ENCODE measurements around the gene RYR3.

DNA sequence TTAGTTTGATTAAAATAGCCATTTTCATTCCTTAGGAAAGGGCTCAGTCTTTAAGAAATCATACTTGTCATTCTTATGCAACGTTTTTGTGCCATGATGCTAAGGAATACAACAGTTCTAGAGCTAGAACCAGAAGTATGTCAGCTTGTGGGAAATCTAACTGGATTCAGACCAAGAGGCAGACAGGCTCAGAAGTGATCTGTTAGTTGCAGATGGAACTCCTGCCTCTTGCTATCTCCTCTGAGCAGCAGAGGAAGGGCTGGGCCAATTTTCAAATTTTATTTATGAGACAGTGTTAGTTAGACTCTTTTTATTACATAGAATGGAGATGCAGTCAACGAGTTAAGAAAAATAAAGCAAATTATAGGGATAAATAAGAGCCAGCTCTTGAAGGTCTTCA, 48.5 kb upstream of the RYR3 start:
- TF ChIP-seq, protein P1, sequence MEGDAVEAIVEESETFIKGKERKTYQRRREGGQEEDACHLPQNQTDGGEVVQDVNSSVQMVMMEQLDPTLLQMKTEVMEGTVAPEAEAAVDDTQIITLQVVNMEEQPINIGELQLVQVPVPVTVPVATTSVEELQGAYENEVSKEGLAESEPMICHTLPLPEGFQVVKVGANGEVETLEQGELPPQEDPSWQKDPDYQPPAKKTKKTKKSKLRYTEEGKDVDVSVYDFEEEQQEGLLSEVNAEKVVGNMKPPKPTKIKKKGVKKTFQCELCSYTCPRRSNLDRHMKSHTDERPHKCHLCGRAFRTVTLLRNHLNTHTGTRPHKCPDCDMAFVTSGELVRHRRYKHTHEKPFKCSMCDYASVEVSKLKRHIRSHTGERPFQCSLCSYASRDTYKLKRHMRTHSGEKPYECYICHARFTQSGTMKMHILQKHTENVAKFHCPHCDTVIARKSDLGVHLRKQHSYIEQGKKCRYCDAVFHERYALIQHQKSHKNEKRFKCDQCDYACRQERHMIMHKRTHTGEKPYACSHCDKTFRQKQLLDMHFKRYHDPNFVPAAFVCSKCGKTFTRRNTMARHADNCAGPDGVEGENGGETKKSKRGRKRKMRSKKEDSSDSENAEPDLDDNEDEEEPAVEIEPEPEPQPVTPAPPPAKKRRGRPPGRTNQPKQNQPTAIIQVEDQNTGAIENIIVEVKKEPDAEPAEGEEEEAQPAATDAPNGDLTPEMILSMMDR (conservative IDR thresholded peaks at IDR 0.05; ENCODE audit: low read length), result no peak
- no peak for TF ChIP-seq EZH2phosphoT487 (IDR thresholded peaks at IDR 0.05; ENCODE audit: borderline replicate concordance, low read depth, low read length)

Data from OCI-LY7 (cell line).